ENCODE results near the gene PKP3.
A peak's percentile ranks its signal among the peaks of the same experiment; 100 is the strongest.
"Not testable (repeated sequence)": the region's sequence is repeated elsewhere in the genome, so short reads cannot be mapped to it uniquely, and the experiment has no call there.

The PKP3 gene

GRCh38 chr11:362642-363442 lies 31.2 kb upstream of the PKP3 start:
- no peak for DNase-seq (ENCODE audit: low spot score)

- DNase-seq (ENCODE audit: low spot score), result not testable (repeated sequence)
Measured at GRCh38 chr11:363443-363805, 30.6 kb upstream of the PKP3 start.

DNA sequence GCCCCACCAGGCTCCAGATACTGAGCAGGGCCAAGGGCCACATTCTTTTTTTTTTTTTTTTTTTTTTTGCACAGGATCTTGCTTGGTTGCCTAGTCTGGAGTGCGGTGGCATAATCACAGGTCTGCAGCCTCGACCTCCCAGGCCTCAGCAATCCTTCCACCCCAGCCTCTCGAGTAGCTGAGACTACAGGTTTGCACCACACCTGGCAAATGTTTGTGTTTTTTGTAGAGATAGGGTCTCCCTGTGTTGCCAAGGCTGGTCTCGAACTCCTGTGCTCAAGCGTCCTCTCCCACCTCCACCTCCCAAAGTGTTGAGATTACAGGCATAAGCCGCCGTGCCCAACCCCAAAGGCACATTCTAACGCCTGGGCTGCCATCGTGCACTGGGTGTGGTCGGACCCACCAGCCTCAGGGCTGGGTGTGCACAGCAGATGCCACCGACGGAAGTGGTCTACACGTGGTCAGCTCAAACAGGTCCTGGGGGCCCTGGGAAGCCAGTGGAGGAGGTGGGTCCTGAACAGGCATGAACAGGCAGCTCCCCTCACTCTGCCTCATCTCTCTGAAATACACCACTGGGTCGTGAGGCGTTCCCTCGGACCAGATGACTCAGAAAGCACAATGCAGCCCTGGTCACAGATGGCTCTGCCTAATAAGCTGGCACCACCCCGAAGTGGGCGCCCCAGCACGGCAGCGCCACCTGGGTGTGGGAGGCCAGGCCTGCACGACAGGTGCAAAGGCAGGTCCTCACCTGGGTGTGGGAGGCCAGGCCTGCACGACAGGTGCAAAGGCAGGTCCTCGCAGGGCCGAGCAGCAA lies 29.9 kb upstream of the PKP3 start:
- DNase-seq (ENCODE audit: low spot score), result no peak

- no peak for DNase-seq (ENCODE audit: low spot score)
Measured at GRCh38 chr11:364991-365725, 28.9 kb upstream of the PKP3 start.

DNA sequence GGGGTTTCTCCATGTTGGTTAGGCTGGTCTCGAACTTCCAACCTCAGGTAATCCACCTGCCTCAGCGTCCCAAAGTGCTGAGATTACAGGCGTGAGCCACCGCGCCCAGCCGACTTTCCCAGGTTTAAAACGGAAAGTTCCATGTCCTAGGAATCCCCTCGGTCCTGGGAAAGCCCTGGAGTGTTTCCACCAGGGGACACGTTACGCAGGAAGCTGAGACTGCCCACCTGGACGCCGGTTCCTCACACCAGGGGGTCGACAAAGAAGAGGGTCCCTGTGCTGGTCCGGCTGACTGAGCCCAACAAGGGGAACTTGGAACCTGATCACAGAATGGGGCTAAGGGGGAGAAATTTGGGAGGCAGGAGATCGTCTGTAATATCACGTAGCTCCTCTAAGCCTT lies 28.2 kb upstream of the PKP3 start:
- no peak for DNase-seq (ENCODE audit: low spot score)

GRCh38 chr11:367956-368413 lies 26.0 kb upstream of the PKP3 start:
- DNase-seq (ENCODE audit: low spot score), result no peak

DNA sequence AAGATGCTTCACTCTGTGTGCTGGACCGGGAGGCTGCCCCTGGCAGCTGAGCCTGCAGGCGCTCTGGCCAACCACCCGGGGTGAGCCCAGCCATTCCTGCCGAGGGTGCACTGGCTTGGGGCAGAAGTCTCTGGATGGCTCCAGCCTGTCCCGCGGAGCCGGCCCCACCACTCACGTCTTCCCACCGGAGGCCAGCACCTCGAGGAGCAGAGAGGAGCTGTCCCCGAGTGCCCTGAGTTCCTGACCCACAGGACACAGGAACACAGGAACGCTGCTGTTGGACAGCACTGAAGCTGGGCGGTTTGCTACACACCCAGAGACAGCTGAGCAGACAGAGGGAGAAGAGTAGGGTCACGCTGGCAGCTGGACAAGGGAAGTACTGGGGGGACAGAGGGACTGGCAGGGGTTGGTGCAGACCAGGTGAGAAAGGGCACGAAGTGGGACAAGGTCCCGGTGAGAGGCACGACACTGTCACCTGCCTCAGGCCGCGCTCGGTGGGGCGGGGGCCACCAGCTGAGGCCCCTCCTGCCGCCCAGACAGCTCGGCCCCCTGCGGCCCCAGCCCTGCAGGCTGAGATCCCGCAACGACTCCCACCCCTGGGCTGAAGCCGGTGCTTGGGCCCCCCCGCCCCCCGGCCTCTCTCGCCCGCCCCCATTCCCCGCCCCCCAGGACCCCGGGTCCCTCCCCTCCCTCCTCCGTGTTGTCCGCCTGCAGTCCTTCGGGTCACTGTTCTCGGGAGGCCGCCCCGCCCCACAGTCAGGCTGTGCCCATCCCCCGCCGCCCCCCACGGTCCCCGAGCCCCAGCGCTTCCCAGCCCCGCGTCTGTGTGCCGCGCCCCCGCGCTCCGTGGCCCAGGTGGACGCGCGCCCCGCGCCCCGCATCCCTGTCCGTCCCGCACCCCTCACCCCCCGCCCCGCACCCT lies 25.3 kb upstream of the PKP3 start:
- DNase-seq (ENCODE audit: low spot score), result peak; percentile 10

GRCh38 chr11:369336-370018 lies 24.5 kb upstream of the PKP3 start, which contains the start of gene B4GALNT4:
Gene B4GALNT4, plus strand, starts transcription at chr11:369499. Its CDS starts 305 bp downstream, at chr11:369804.
- DNase-seq (ENCODE audit: low spot score), result no peak

DNA sequence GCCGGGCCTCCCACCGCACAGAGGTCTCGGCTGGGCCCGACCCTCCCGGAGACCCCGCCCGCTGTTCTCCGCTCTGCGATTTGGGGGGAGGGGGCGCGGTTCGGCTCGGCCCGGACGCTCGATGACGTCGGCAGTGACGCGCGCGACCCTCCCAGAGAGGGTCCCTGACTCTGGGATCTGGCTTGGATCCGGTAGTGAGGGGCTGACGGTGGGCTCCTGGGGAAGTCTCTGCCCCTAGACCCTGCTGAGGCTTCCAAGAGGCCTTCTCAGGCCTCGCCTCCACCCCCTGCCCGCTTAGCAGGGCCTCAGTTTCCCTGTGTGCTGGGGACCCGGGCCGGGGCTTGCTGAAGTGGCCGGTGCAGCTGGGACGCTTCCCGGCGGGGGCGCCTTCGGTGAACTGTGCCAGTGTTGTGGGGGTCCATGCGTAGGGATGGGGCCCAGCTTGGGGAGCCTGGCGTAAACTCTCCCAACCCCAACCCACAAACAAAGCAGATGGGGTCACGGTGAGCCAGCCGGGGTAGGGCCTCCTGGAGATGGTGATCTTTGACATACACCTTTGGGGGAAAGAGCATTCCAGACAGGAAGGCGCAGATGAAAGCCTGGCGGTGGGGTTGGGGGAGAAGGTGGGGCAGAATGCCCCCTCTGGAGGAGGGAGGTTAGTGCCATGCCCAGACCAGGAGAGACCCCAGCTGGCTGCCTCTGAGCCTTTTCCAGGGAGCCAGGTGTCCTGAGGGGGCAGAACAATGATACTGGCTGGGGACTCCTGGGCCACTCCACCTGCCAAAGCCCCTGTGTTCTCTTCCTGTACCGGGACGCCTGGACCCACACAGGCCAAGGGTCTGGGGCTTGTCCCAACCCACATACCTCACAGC lies 23.7 kb upstream of the PKP3 start:
- no peak for DNase-seq (ENCODE audit: low spot score)

GRCh38 chr11:371051-371450 lies 23.0 kb upstream of the PKP3 start:
- no peak for DNase-seq (ENCODE audit: low spot score)

GRCh38 chr11:371716-372590 lies 22.1 kb upstream of the PKP3 start:
- DNase-seq (ENCODE audit: low spot score), result no peak

GRCh38 chr11:372809-373715 lies 20.9 kb upstream of the PKP3 start:
- DNase-seq (ENCODE audit: low spot score), result no peak

- DNase-seq (ENCODE audit: low spot score), result no peak
Measured at GRCh38 chr11:373716-374551, 20.1 kb upstream of the PKP3 start.

DNA sequence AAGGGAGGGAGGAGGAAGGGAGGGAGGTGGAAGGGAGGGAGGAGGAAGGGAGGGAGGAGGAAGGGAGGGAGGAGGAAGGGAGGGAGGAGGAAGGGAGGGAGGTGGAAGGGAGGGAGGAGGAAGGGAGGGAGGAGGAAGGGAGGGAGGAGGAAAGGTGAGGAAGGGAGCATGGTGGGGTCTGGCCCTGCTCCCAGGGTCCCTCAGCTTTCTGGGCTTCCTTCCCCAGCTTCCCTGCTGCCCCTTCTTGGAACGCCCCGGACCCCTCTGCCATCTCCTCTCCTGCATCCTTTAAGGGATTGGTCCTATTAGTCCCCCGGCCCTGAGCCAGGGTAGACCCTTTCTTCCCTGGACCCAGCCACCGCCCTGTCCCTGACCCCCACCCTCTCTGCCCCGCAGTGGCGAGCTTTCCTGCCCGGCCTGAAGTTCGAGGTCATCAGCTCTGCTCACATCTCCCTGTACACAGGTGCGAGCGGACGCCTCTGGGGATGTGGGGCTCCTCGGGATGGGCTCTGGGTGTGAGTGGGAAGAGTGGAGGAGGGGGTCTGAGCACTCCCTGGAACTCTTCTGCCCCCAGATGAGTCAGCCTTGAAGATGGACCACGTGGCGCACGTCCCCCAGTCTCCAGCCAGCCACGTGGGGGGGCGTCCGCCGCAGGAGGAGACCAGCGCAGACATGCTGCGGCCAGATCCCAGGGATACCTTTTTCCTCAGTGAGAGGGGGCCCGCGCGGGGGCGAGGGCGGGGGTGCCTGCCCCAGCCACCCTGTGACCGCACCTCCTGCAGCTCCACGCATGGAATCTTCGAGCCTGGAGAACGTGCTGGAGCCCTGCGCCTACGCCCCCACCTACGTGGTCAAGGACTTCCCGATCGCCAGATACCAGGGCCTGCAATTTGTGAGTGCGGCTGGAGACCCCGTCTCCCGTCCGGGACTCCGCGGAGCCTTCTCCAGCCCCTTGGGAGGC lies 18.7 kb upstream of the PKP3 start:
- DNase-seq (ENCODE audit: low spot score), result no peak

- DNase-seq (ENCODE audit: low spot score), result no peak
Measured at GRCh38 chr11:376531-377173, 17.4 kb upstream of the PKP3 start.

All from kidney capillary endothelial cell (primary cell).